ENCODE results near the gene ZNF274. TPM values are rescaled to one million over a fixed set of nuclear protein-coding genes. Genes with fewer than 3 reads are reported as not detected.

The ZNF274 gene
- total RNA-seq, 2 experiments from 2014 or later, result 36.2 to 36.4 TPM

DNA sequence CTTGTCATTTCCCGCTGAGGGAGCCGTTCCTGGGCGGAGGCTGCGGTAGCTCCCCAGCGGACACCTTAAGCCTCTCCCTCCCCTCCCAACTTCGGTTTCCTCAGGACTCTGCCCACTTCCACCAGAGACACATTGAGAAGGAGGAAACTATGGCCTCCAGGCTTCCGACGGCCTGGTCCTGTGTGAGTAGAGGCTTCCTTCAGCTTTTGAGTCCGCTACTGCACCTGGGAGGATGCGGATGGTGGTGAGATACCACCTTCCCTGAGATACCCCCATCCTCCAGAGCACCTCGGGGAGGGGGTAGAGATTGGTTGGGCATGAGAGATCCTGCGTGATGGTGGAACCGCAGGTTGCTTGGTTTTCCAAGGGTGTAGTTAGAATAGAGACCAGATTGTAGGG, 955 bp downstream of the ZNF274 start:
- TSS peak; percentile 73 for BruUV-seq (replicated peaks)
- peaks cover 27% of the 10 kb centered on the region; the same call in 1 of the 2 replicates for H3K9me3 ChIP-seq (ENCODE audit: low read length)
- CTCF ChIA-PET (ENCODE audit: unreplicated experiment), result no interaction called here
- peak overlapping the region; percentile 98 for H3K4me2 ChIP-seq (ENCODE audit: low read length)
- peak overlapping the region; percentile 86 for H3K27ac ChIP-seq (ENCODE audit: low read depth, low read length, poor library complexity, severe bottlenecking)
- intact Hi-C loops (cut with micrococcal nuclease; ENCODE audit: unreplicated experiment), result loop anchor here (1.0 to 2.0 kb wide), 5 partner anchors 95 to 335 kb away; partner anchors contain the start of genes ERVK3-1, ZBTB45, ZNF584 and ZNF8
- H2AFZ ChIP-seq (ENCODE audit: low read length), result peak overlapping the region; percentile 61
- peaks cover 41% of the 10 kb centered on the region for H3K36me3 ChIP-seq (ENCODE audit: insufficient read depth, low read length)
- H3K4me1 ChIP-seq (ENCODE audit: insufficient read depth, low read length, poor library complexity, severe bottlenecking), result peaks cover 12% of the 10 kb centered on the region
- H3K4me3 ChIP-seq (ENCODE audit: low read depth, low read length, poor library complexity, severe bottlenecking), result peak overlapping the region; percentile 85
- POLR2A ChIA-PET, result interaction anchor here (0.8 kb wide), 1 partner anchor 9 kb away, joined by 3 read pairs; no protein-coding TSS in a partner anchor
- no peaks in the 10 kb centered on the region for H3K9me2 ChIP-seq (ENCODE audit: insufficient read depth, low read length)
- H3K79me2 ChIP-seq (ENCODE audit: insufficient read depth, low read depth, low read length), result peaks cover 13% of the 10 kb centered on the region; the same call in 1 of the 2 replicates
- no peak for DNase-seq (ENCODE audit: low spot score)
- TF ChIP-seq EZH2phosphoT487 (IDR thresholded peaks at IDR 0.05; ENCODE audit: borderline replicate concordance, low read depth, low read length), result no peak
- H4K20me1 ChIP-seq (ENCODE audit: insufficient read depth, low read length), result no peaks in the 10 kb centered on the region

GRCh38 chr19:58196901-58197616, 14.2 kb downstream of the ZNF274 start:
- Histone ChIP-seq H3K4me3 (ENCODE audit: low read depth, low read length, poor library complexity, severe bottlenecking) (no peak overlapping the region), H3K9me3 (ENCODE audit: low read length) (peaks cover 69% of the 10 kb centered on the region), H3K27ac (ENCODE audit: low read depth, low read length, poor library complexity, severe bottlenecking) (no peak overlapping the region), H3K36me3 (ENCODE audit: insufficient read depth, low read length) (peaks cover 96% of the 10 kb centered on the region), H3K4me1 (ENCODE audit: insufficient read depth, low read length, poor library complexity, severe bottlenecking) (no peaks in the 10 kb centered on the region), H2AFZ (ENCODE audit: low read length) (no peak overlapping the region), H3K4me2 (ENCODE audit: low read length) (no peak overlapping the region), H4K20me1 (ENCODE audit: insufficient read depth, low read length) (no peaks in the 10 kb centered on the region), H3K79me2 (ENCODE audit: insufficient read depth, low read depth, low read length) (no peaks in the 10 kb centered on the region), H3K9me2 (ENCODE audit: insufficient read depth, low read length) (no peaks in the 10 kb centered on the region)
- TF ChIP-seq EZH2phosphoT487 (IDR thresholded peaks at IDR 0.05; ENCODE audit: borderline replicate concordance, low read depth, low read length), result no peak
- no peak for TF ChIP-seq CTCF (conservative IDR thresholded peaks at IDR 0.05; ENCODE audit: low read length)
- intact Hi-C loops (cut with micrococcal nuclease; ENCODE audit: unreplicated experiment), result no loop called here
- no TSS peak for BruUV-seq (replicated peaks)
- peak; percentile 55 for DNase-seq (ENCODE audit: low spot score)
- ChIA-PET POLR2A (no interaction called here), CTCF (ENCODE audit: unreplicated experiment) (no interaction called here)

DNA sequence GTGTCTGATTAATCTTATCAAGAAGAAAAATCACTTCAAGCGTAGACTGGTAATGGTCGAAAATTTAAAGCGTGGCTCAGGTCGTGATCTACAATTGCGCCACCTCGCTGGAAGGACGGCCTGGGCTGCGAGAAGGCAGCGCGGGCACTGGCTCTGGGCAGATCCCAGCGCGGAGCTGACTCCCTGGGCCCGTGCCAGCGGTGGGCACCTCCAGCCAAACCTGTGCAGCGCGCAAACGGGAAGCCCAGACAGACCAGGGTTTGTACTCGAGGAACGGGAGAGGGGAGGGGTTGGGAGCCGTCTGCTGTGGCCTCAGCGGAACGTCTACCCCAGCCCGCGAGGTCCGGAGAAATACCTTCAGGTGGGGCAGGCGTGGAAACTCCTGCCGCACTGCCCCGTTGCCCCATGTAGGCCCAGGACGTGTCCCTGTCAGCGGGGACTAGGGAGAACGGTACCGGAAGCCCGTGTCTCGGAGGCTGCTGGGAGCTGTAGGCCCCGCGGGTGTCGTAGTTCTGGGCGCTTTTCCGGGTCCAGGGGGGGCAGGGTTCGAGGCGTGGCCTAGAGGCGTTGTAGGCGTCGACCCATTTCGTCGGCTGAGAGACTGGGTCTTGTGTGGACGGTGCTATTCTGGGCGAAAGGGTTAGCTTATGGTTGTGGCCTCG, 21.1 kb downstream of the ZNF274 start:
- POLR2A ChIA-PET, result no interaction called here

More for the DNA sequence above, 21.1 kb downstream of the ZNF274 start:
- Histone ChIP-seq H3K27ac (ENCODE audit: low read depth, low read length, poor library complexity, severe bottlenecking) (no peak overlapping the region), H3K4me2 (ENCODE audit: low read length) (no peak overlapping the region), H3K4me1 (ENCODE audit: insufficient read depth, low read length, poor library complexity, severe bottlenecking) (no peaks in the 10 kb centered on the region), H3K9me3 (ENCODE audit: low read length) (peaks cover 53% of the 10 kb centered on the region), H4K20me1 (ENCODE audit: insufficient read depth, low read length) (no peaks in the 10 kb centered on the region), H3K36me3 (ENCODE audit: insufficient read depth, low read length) (peaks cover 100% of the 10 kb centered on the region), H3K79me2 (ENCODE audit: insufficient read depth, low read depth, low read length) (no peaks in the 10 kb centered on the region), H2AFZ (ENCODE audit: low read length) (no peak overlapping the region), H3K4me3 (ENCODE audit: low read depth, low read length, poor library complexity, severe bottlenecking) (no peak overlapping the region), H3K9me2 (ENCODE audit: insufficient read depth, low read length) (no peaks in the 10 kb centered on the region)
- CTCF ChIA-PET (ENCODE audit: unreplicated experiment), result no interaction called here
- BruUV-seq (replicated peaks), result no TSS peak
- TF ChIP-seq EZH2phosphoT487 (IDR thresholded peaks at IDR 0.05; ENCODE audit: borderline replicate concordance, low read depth, low read length), result no peak
- no peak for TF ChIP-seq CTCF (conservative IDR thresholded peaks at IDR 0.05; ENCODE audit: low read length)
- intact Hi-C loops (cut with micrococcal nuclease; ENCODE audit: unreplicated experiment), result no loop called here
- no peak for DNase-seq (ENCODE audit: low spot score)

Measured in OCI-LY7 (cell line).